K562 (cell line): ENCODE measurements around the gene NEMP2. TPM values are rescaled to one million over a fixed set of nuclear protein-coding genes. Genes with fewer than 3 reads are reported as not detected.
"Not testable (repeated sequence)": the region's sequence is repeated elsewhere in the genome, so short reads cannot be mapped to it uniquely, and the experiment has no call there.

Experiments used
- ATAC-seq: fragments of 200-7000 bp; cut with Tn5 transposase; 3 replicates; pipeline ENCODE4 v1.9.1; 2020; ENCODE audit warnings: moderate library complexity
- BruUV-seq: library from RNA; stranded (reverse); fragments of 400-500 nt; replicated peaks from 2 replicates; lab custom pipeline; 2021; lab: Mats Ljungman, UMichigan
- CTCF ChIA-PET: fragments of 300-600 bp; formaldehyde crosslinking; extraction: SDS; loops from one replicate; lab custom pipeline; 2021; ENCODE audit warnings: low intra/inter-chr PET ratio; lab: Yijun Ruan, JAX
- POLR2A ChIA-PET: fragments of 300-600, 350-650 bp; sonication (Branson Sonifier 250); formaldehyde crosslinking; extraction: SDS; loops from one replicate; lab custom pipeline; 2021; ENCODE audit warnings: antibody characterized with exemption, inconsistent platforms; lab: Yijun Ruan, JAX
- DNase-seq, 4 experiments: peaks; one replicate each; pipeline versions ENCODE4 v3.0.0 to v3.0.0-alpha.2; 2011 to 2018; ENCODE audit warnings: low spot score in 3 of 4, mixed read lengths in 3 of 4; ENCODE audit errors: extremely low read depth in 1 of 4
- FAIRE-seq: peaks from 2 replicates; lab custom pipeline; 2011; peaks lifted over from hg19 to GRCh38; lab: Jason Lieb, UNC
- H2AFZ ChIP-seq: 2 replicates; pipeline ENCODE4 v1.6.0; 2011; ENCODE audit warnings: low read depth, low read length, control low read depth, inconsistent platforms
- H3K27ac ChIP-seq: fragments of 200-600 bp; 3 replicates; pipeline ENCODE4 v1.8.0; 2011; ENCODE audit warnings: low read depth, mild to moderate bottlenecking, control low read depth, inconsistent platforms, low read length, moderate library complexity, mixed read lengths; ENCODE audit errors: extremely low read depth
- H3K27me3 ChIP-seq, 2 experiments: fragments of 300-600 bp in 1 of 2; 2 replicates in 1 of 2; 3 replicates in 1 of 2; pipeline versions ENCODE4 v1.6.0 to v1.8.0; 2011; ENCODE audit warnings: inconsistent platforms in 2 of 2, low read length in 2 of 2, mild to moderate bottlenecking in 1 of 2, mixed read lengths in 1 of 2, moderate library complexity in 1 of 2; ENCODE audit not compliant: control insufficient read depth in 2 of 2, insufficient read depth in 2 of 2
- H3K36me3 ChIP-seq: fragments of 300-600 bp; 3 replicates; pipeline ENCODE4 v1.8.0; 2011; ENCODE audit warnings: mild to moderate bottlenecking, low read length, inconsistent platforms; ENCODE audit not compliant: control insufficient read depth, insufficient read depth
- H3K4me1 ChIP-seq, 2 experiments: fragments of 200-600 bp in 1 of 2; replicated peaks in 1 of 2; 2 replicates in 1 of 2; 3 replicates in 1 of 2; pipeline versions ENCODE4 v1.5.1 to v1.8.0; 2011; ENCODE audit warnings: inconsistent platforms in 2 of 2, low read length in 2 of 2, mild to moderate bottlenecking in 1 of 2, mixed read lengths in 1 of 2, moderate library complexity in 1 of 2; ENCODE audit not compliant: control insufficient read depth in 2 of 2, insufficient read depth in 2 of 2
- H3K4me2 ChIP-seq: 2 replicates; pipeline ENCODE4 v1.6.1; 2011; ENCODE audit warnings: low read length, control low read depth, inconsistent platforms, mixed read lengths; ENCODE audit not compliant: insufficient read depth
- H3K4me3 ChIP-seq: fragments of 200-600 bp; sonication (generic), shearing (Covaris generic); 2 replicates; pipeline ENCODE4 v1.5.1; 2016; ENCODE audit warnings: control low read depth, inconsistent platforms
- H3K79me2 ChIP-seq: fragments of 200-600 bp; 3 replicates; pipeline ENCODE4 v1.8.0; 2011; ENCODE audit warnings: low read length, inconsistent platforms; ENCODE audit not compliant: control insufficient read depth, insufficient read depth
- H3K9ac ChIP-seq, 2 experiments: 2 replicates each; pipeline versions ENCODE4 v1.6.0 to v1.6.1; 2011; ENCODE audit warnings: low read depth in 2 of 2, low read length in 2 of 2, control low read depth in 1 of 2, inconsistent platforms in 1 of 2, mild to moderate bottlenecking in 1 of 2, mixed read lengths in 1 of 2; ENCODE audit not compliant: insufficient read depth in 1 of 2
- H3K9me1 ChIP-seq: one replicate; pipeline ENCODE4 v1.6.0; 2011; ENCODE audit warnings: inconsistent platforms, mild to moderate bottlenecking, low read length, moderate library complexity; ENCODE audit not compliant: control insufficient read depth, insufficient read depth
- H3K9me3 ChIP-seq: replicated peaks from 2 replicates; pipeline ENCODE4 v1.5.1; 2011; ENCODE audit warnings: low read depth, low read length, inconsistent platforms; ENCODE audit not compliant: control insufficient read depth, insufficient read depth
- H4K20me1 ChIP-seq: replicated peaks from 2 replicates; pipeline ENCODE4 v1.6.1; 2011; ENCODE audit warnings: low read length, inconsistent platforms, mixed read lengths; ENCODE audit not compliant: control insufficient read depth, insufficient read depth
- CTCF ChIP-seq, 3 experiments: IDR thresholded peaks in 2 of 3; conservative IDR thresholded peaks in 1 of 3; 2 replicates each; pipeline ENCODE4 v1.5.1; 2011 to 2012; ENCODE audit warnings: low read length in 3 of 3, mild to moderate bottlenecking in 3 of 3, control low read depth in 2 of 3, improper control_type of control experiment in 1 of 3, inconsistent platforms in 1 of 3, low read depth in 1 of 3, mixed read lengths in 1 of 3, moderate library complexity in 1 of 3; ENCODE audit not compliant: insufficient read depth in 2 of 3
- NFRKB ChIP-seq: fragments of 450-650 bp; IDR thresholded peaks from 2 replicates; pipeline ENCODE4 v1.6.1; 2016; ENCODE audit warnings: low read depth
- RAD21 ChIP-seq, 2 experiments: fragments of 250-450 bp in 1 of 2; fragments of 450-650 bp in 1 of 2; sonication (Bioruptor Pico) in 1 of 2; formaldehyde crosslinking in 1 of 2; IDR thresholded peaks in 1 of 2; conservative IDR thresholded peaks in 1 of 2; 2 replicates each; pipeline versions ENCODE4 v1.4.0 to v1.8.0; 2020 to 2022; ENCODE audit warnings: mild to moderate bottlenecking in 2 of 2, moderate library complexity in 1 of 2
- SOX6 ChIP-seq: fragments of 450-650 bp; IDR thresholded peaks from 2 replicates; pipeline ENCODE4 v1.6.1; 2014; ENCODE audit warnings: mild to moderate bottlenecking
- STAT5B ChIP-seq: fragments of 250-450 bp; sonication (Bioruptor Pico); IDR thresholded peaks from 2 replicates; pipeline ENCODE4 v1.8.0; 2021; ENCODE audit warnings: mild to moderate bottlenecking, inconsistent platforms
- ZBTB5 ChIP-seq: fragments of 450-650 bp; IDR thresholded peaks from 2 replicates; pipeline ENCODE4 v1.6.1; 2017; ENCODE audit warnings: antibody characterized with exemption
- ZFX ChIP-seq: sonication (generic); formaldehyde crosslinking; IDR thresholded peaks from 2 replicates; pipeline ENCODE4 v1.8.0; 2022; ENCODE audit warnings: mild to moderate bottlenecking, missing genetic modification reagents, moderate library complexity
- ZNF324 ChIP-seq: fragments of 250-450 bp; sonication (Bioruptor Pico); IDR thresholded peaks from 2 replicates; pipeline ENCODE4 v1.4.0; 2020; ENCODE audit warnings: mild to moderate bottlenecking
- ZNF551 ChIP-seq: fragments of 250-450 bp; sonication (Bioruptor Pico); IDR thresholded peaks from 2 replicates; pipeline ENCODE4 v1.5.0; 2021; ENCODE audit warnings: mild to moderate bottlenecking, moderate library complexity
- ZSCAN29 ChIP-seq: fragments of 450-650 bp; IDR thresholded peaks from 2 replicates; pipeline ENCODE4 v1.6.1; 2017
- WGBS: fragments of 100-300 bp; shearing (Covaris generic); methylation state at CpG from one replicate; pipeline ENCODE4 v1.1.6; 2016; ENCODE audit warnings: low coverage, mixed read lengths; ENCODE audit not compliant: insufficient coverage; ENCODE audit errors: missing lambda C conversion rate; 5-methylcytosine and 5-hydroxymethylcytosine counted together
- in situ Hi-C: fragments of 300-500 bp; cut with MboI; formaldehyde crosslinking; loops from 4 replicates; pipeline ENCODE4 v1.15.0; 2018; ENCODE audit warnings: inconsistent platforms, mixed read lengths
- intact Hi-C: fragments of 100-400 bp; cut with micrococcal nuclease; formaldehyde crosslinking; loops from 2 replicates; pipeline ENCODE4 v1.14.2; 2022
- polyA plus RNA-seq, 8 experiments: library from polyadenylated mRNA; depleted of rRNA in 4 of 8; stranded (reverse) in 5 of 8; unstranded in 3 of 8; fragments of >200 nt; fragmentation: Nextera tagmentation in 2 of 8; fragmentation: Illumina TruSeq in 1 of 8; extraction: Ambion mirVana in 2 of 8; extraction: Trizol in 1 of 8; gene quantifications; 2 replicates each; pipeline versions ENCODE4 v1.2.1 to v1.2.3, GENCODE V29; 2011 to 2014; ENCODE audit warnings: inconsistent platforms in 1 of 8, missing spikeins in 1 of 8
- total RNA-seq, 7 experiments: library from RNA; depleted of rRNA in 6 of 7; stranded (reverse); fragments of >200 nt in 6 of 7; fragmentation: Illumina TruSeq in 2 of 7; extraction: Trizol in 2 of 7; gene quantifications; 2 replicates each; pipeline versions ENCODE4 v1.2.1 to v1.2.3, GENCODE V29; 2011 to 2021; ENCODE audit warnings: low replicate concordance in 1 of 7

NEMP2 gene
- total and polyA plus RNA-seq, 9 of the 15 experiments (the other 6 are each of a cell fraction or from before 2014, with no cell fraction given) = 0.32 to 3.0 (median 1.7) TPM

- TF ChIP-seq SOX6 = no peak
- no peak for TF ChIP-seq STAT5B
- no peak for TF ChIP-seq ZNF324 (CRISPR knock-in tag)
- no peak for TF ChIP-seq ZFX (CRISPR knock-in tag)
- TF ChIP-seq ZSCAN29 = no peak
- no peak for TF ChIP-seq NFRKB
- no peak for TF ChIP-seq ZNF551 (CRISPR knock-in tag)
- no peak for TF ChIP-seq ZBTB5
- peak; percentile 78 to 90 for TF ChIP-seq RAD21 (CRISPR knock-in tag; conservative IDR thresholded peaks at IDR 0.05 in 1 of 2, IDR thresholded peaks at IDR 0.05 in 1 of 2)
- TF ChIP-seq CTCF (IDR thresholded peaks at IDR 0.05 in 2 of 3, conservative IDR thresholded peaks at IDR 0.05 in 1 of 3; ENCODE audit: insufficient read depth in 2 of 3, low read depth in 1 of 3, low read length in 3 of 3) = peak; percentile 44 to 69 (median 50); a peak in 4 of 6 replicates
Observed at GRCh38 chr2:190511104-190511503, 23.4 kb downstream of the NEMP2 start (continued).

- H2AFZ ChIP-seq, CTCF ChIA-PET, H3K4me3 ChIP-seq, BruUV-seq, H3K9me3 ChIP-seq, H3K4me2 ChIP-seq, FAIRE-seq, H3K79me2 ChIP-seq, H4K20me1 ChIP-seq, H3K9me1 ChIP-seq, H3K27ac ChIP-seq, ATAC-seq, H3K27me3 ChIP-seq, H3K36me3 ChIP-seq, H3K9ac ChIP-seq, DNase-seq, H3K4me1 ChIP-seq, POLR2A ChIA-PET: not testable (repeated sequence)
- intact Hi-C loops = loop anchor here (2.0 to 5.0 kb wide), 3 partner anchors 171 to 423 kb away; a partner anchor contains a TSS
- WGBS = 79% methylated on average over 4 of the region's 5 CpGs
- in situ Hi-C loops = loop anchor here (10.0 kb wide), 1 partner anchor 425 kb away; no protein-coding TSS in a partner anchor
Observed at GRCh38 chr2:190509895-190510294, 24.6 kb downstream of the NEMP2 start.
